Activated B cell treated with CpG ODN at 0.5 μM for 24 hours (primary cell): ENCODE data around the gene TENM4. TPM values are rescaled to one million over a fixed set of nuclear protein-coding genes. Genes with fewer than 3 reads are reported as not detected.

Source experiments
- ATAC-seq: fragments of 200-7000 bp; cut with Tn5 transposase; one replicate; pipeline ENCODE4 v1.10.0; 2021; ENCODE audit warnings: low read depth, mild to moderate bottlenecking, moderate library complexity
- CTCF ChIA-PET: fragments of 350-600 bp; sonication (Branson Sonifier 250); formaldehyde crosslinking; loops from one replicate; lab custom pipeline; 2021; ENCODE audit warnings: antibody characterized with exemption; lab: Charles Lee
- POLR2A ChIA-PET: fragments of 350-600 bp; sonication (Branson Sonifier 250); formaldehyde crosslinking; loops from one replicate; lab custom pipeline; 2021; ENCODE audit warnings: antibody characterized with exemption; lab: Charles Lee
- DNase-seq: peaks from one replicate; pipeline ENCODE4 v3.0.0; 2022
- H3K27ac Mint-ChIP-seq: one replicate; pipeline ENCODE4 v1.8.0; 2020; ENCODE audit warnings: mixed read lengths
- H3K27me3 Mint-ChIP-seq: one replicate; pipeline ENCODE4 v1.8.0; 2021; ENCODE audit warnings: mixed read lengths
- H3K36me3 Mint-ChIP-seq: one replicate; pipeline ENCODE4 v1.8.0; 2021; ENCODE audit warnings: low read depth, mixed read lengths
- H3K4me1 Mint-ChIP-seq: one replicate; pipeline ENCODE4 v1.8.0; 2021; ENCODE audit warnings: mixed read lengths
- H3K4me3 Mint-ChIP-seq: one replicate; pipeline ENCODE4 v1.8.0; 2020; ENCODE audit warnings: mild to moderate bottlenecking, mixed read lengths
- H3K9me3 Mint-ChIP-seq: one replicate; pipeline ENCODE4 v1.8.0; 2020; ENCODE audit warnings: mixed read lengths
- intact Hi-C: fragments of 100-400 bp; cut with micrococcal nuclease; formaldehyde crosslinking; loops from one replicate; pipeline ENCODE4 v1.15.1; 2024
- total RNA-seq: library from RNA; stranded (reverse); gene quantifications from 2 replicates; pipeline ENCODE4 v1.2.3, GENCODE V29; 2022
- TF ChIP-seq, protein P1 (sequence below): fragments of 200-600 bp; IDR thresholded peaks from one replicate; pipeline ENCODE4 v1.8.0; 2022; ENCODE audit warnings: antibody characterized with exemption, mild to moderate bottlenecking

TENM4 gene
- total RNA-seq, 1 donor from 2014 or later = 2.4 TPM

GRCh38 chr11:79413268-79413667 is 27.6 kb downstream of the TENM4 start:
- no peak for ATAC-seq
- Mint-ChIP-seq H3K4me1 (no peaks in the 10 kb centered on the region), H3K4me3 (no peak overlapping the region), H3K27ac (no peak overlapping the region), H3K36me3 (no peaks in the 10 kb centered on the region), H3K27me3 (peaks cover 3% of the 10 kb centered on the region), H3K9me3 (peaks cover 6% of the 10 kb centered on the region)
- DNase-seq = no peak
- TF ChIP-seq, protein P1, sequence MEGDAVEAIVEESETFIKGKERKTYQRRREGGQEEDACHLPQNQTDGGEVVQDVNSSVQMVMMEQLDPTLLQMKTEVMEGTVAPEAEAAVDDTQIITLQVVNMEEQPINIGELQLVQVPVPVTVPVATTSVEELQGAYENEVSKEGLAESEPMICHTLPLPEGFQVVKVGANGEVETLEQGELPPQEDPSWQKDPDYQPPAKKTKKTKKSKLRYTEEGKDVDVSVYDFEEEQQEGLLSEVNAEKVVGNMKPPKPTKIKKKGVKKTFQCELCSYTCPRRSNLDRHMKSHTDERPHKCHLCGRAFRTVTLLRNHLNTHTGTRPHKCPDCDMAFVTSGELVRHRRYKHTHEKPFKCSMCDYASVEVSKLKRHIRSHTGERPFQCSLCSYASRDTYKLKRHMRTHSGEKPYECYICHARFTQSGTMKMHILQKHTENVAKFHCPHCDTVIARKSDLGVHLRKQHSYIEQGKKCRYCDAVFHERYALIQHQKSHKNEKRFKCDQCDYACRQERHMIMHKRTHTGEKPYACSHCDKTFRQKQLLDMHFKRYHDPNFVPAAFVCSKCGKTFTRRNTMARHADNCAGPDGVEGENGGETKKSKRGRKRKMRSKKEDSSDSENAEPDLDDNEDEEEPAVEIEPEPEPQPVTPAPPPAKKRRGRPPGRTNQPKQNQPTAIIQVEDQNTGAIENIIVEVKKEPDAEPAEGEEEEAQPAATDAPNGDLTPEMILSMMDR = no peak
- CTCF ChIA-PET = no interaction called here
- intact Hi-C loops = no loop called here
- POLR2A ChIA-PET = no interaction called here

GRCh38 chr11:79412761-79413160 is 28.1 kb downstream of the TENM4 start:
- no peak overlapping the region for H3K27ac Mint-ChIP-seq
- intact Hi-C loops = no loop called here
- ChIA-PET CTCF (no interaction called here), POLR2A (no interaction called here)
- no peaks in the 10 kb centered on the region for H3K4me1 Mint-ChIP-seq
- H3K36me3 Mint-ChIP-seq = no peaks in the 10 kb centered on the region
- H3K4me3 Mint-ChIP-seq = no peak overlapping the region
- no peak for DNase-seq
- peaks cover 2% of the 10 kb centered on the region for H3K27me3 Mint-ChIP-seq
- H3K9me3 Mint-ChIP-seq = peaks cover 6% of the 10 kb centered on the region
- ATAC-seq = no peak
- TF ChIP-seq, protein P1 = no peak

DNA sequence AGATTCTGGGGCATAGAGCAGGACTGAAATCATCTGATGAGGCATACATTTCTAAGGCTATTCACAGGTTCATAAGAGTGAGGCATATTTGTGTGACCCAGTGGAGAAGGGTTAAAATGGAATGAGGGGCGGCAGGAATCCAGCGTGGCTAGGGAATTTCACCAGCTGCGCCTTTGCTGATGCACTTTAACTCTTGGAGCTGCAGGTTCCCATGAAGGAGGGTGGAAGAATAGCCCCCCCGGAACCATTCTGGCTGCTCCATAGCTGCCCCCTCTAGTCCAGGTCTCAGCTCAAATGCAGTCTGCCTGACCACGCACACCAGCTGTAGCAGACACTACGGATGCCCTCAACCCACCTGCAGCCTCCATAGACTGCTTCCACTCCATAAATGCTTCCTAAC is 31.5 kb downstream of the TENM4 start:
- no peaks in the 10 kb centered on the region for H3K9me3 Mint-ChIP-seq
- ATAC-seq = no peak
- ChIA-PET POLR2A (no interaction called here), CTCF (no interaction called here)
- H3K4me1 Mint-ChIP-seq = peaks cover 12% of the 10 kb centered on the region
- TF ChIP-seq, protein P1 = no peak
- H3K36me3 Mint-ChIP-seq = no peaks in the 10 kb centered on the region
- no peak overlapping the region for H3K27ac Mint-ChIP-seq
- no peaks in the 10 kb centered on the region for H3K27me3 Mint-ChIP-seq
- H3K4me3 Mint-ChIP-seq = no peak overlapping the region
- DNase-seq = no peak
- intact Hi-C loops = no loop called here

GRCh38 chr11:79406376-79406775 is 34.5 kb downstream of the TENM4 start:
- peak overlapping the region; percentile 47 for H3K27ac Mint-ChIP-seq
- DNase-seq (no peak), ATAC-seq (peak; percentile 77)
- H3K36me3 Mint-ChIP-seq = no peaks in the 10 kb centered on the region
- POLR2A ChIA-PET = no interaction called here
- CTCF ChIA-PET = no interaction called here
- no peaks in the 10 kb centered on the region for H3K9me3 Mint-ChIP-seq
- H3K27me3 Mint-ChIP-seq = no peaks in the 10 kb centered on the region
- peaks cover 12% of the 10 kb centered on the region for H3K4me1 Mint-ChIP-seq
- H3K4me3 Mint-ChIP-seq = peak overlapping the region; percentile 15
- TF ChIP-seq, protein P1 = no peak
- intact Hi-C loops = loop anchor here (1.0 to 2.0 kb wide), 2 partner anchors 35 to 76 kb away; partner anchors contain the start of gene TENM4

GRCh38 chr11:79404806-79405205 is 36.0 kb downstream of the TENM4 start:
- no peak for DNase-seq
- H3K4me3 Mint-ChIP-seq = no peak overlapping the region
- CTCF ChIA-PET = interaction anchor here (0.7 to 7.3 kb wide), 2 partner anchors 36 to 88 kb away, joined by 3 to 106 read pairs; partner anchors contain the start of gene TENM4
- H3K4me1 Mint-ChIP-seq = peaks cover 12% of the 10 kb centered on the region
- no peaks in the 10 kb centered on the region for H3K27me3 Mint-ChIP-seq
- H3K36me3 Mint-ChIP-seq = no peaks in the 10 kb centered on the region
- ATAC-seq = no peak
- TF ChIP-seq, protein P1 = no peak
- H3K9me3 Mint-ChIP-seq = no peaks in the 10 kb centered on the region
- intact Hi-C loops = no loop called here
- POLR2A ChIA-PET = no interaction called here
- H3K27ac Mint-ChIP-seq = no peak overlapping the region
